Esophagus muscularis mucosa (tissue), 4 donors: ENCODE measurements around the gene GRIA2.

Experiments used
- CTCF ChIP-seq, 3 experiments: fragments of 200-600 bp in 2 of 3; fragments of 450-650 bp in 1 of 3; sonication (generic) in 2 of 3; IDR thresholded peaks; one replicate each; pipeline ENCODE4 v1.5.1; 2017 to 2019; ENCODE audit warnings: antibody characterized with exemption in 3 of 3, mild to moderate bottlenecking in 2 of 3, moderate library complexity in 1 of 3
- EP300 ChIP-seq: sonication (generic); formaldehyde crosslinking; IDR thresholded peaks from one replicate; pipeline ENCODE4 v1.6.1; 2017; ENCODE audit warnings: antibody characterized with exemption
- POLR2A ChIP-seq: fragments of 450-650 bp; IDR thresholded peaks from one replicate; pipeline ENCODE4 v1.6.1; 2017; ENCODE audit warnings: antibody characterized with exemption, moderate library complexity, mild to moderate bottlenecking, low read depth
- POLR2AphosphoS5 ChIP-seq, 2 donors: sonication (generic); formaldehyde crosslinking; IDR thresholded peaks; one replicate each; pipeline ENCODE4 v1.6.1; 2017; ENCODE audit warnings: antibody characterized with exemption in 2 of 2

- TF ChIP-seq CTCF (IDR thresholded peaks at IDR 0.05): no peak
- TF ChIP-seq POLR2AphosphoS5 (IDR thresholded peaks at IDR 0.05): no peak
- no peak for TF ChIP-seq EP300
- TF ChIP-seq POLR2A: no peak
These were observed 83.0 kb downstream of the GRIA2 start for GRCh38 chr4:157303471-157303960.
